Panc1 (cell line): ENCODE results near the gene PIK3CD. TPM values are rescaled to one million over a fixed set of nuclear protein-coding genes. Genes with fewer than 3 reads are reported as not detected.

Experiments
- ATAC-seq: fragments of 200-7000 bp; cut with Tn5 transposase; 2 replicates; pipeline ENCODE4 v1.9.1; 2020; ENCODE audit warnings: mild to moderate bottlenecking, moderate library complexity
- BruUV-seq: library from RNA; stranded (reverse); fragments of 400-500 nt; replicated peaks from 2 replicates; lab custom pipeline; 2021; lab: Mats Ljungman, UMichigan
- CTCF ChIA-PET: fragments of 300-600 bp; sonication (Branson Sonifier 250); formaldehyde crosslinking; loops from one replicate; lab custom pipeline; 2022; ENCODE audit warnings: antibody characterized with exemption; lab: Charles Lee
- POLR2A ChIA-PET: fragments of 300-600 bp; sonication (Branson Sonifier 250); formaldehyde crosslinking; loops from one replicate; lab custom pipeline; 2022; ENCODE audit warnings: antibody characterized with exemption; lab: Charles Lee
- DNase-seq: peaks from one replicate; pipeline ENCODE4 v3.0.0-alpha.2; 2010; ENCODE audit warnings: low read depth, low spot score
- H3K27ac ChIP-seq: 2 replicates; pipeline ENCODE4 v1.5.1; 2011; ENCODE audit warnings: mild to moderate bottlenecking, low read length, inconsistent platforms
- H3K27me3 ChIP-seq: fragments of 200-500 bp; sonication (Bioruptor generic); 2 replicates; pipeline ENCODE4 v1.6.0; 2014; ENCODE audit warnings: low read length, inconsistent platforms; ENCODE audit not compliant: control insufficient read depth, insufficient read depth
- H3K36me3 ChIP-seq: fragments of 200-500 bp; sonication (Bioruptor generic); 2 replicates; pipeline ENCODE4 v1.5.1; 2014; ENCODE audit warnings: inconsistent platforms, mild to moderate bottlenecking, low read length, moderate library complexity; ENCODE audit not compliant: control insufficient read depth, insufficient read depth
- H3K4me1 ChIP-seq: 2 replicates; pipeline ENCODE4 v1.5.1; 2011; ENCODE audit warnings: inconsistent platforms, mild to moderate bottlenecking, low read length, moderate library complexity; ENCODE audit not compliant: control insufficient read depth, insufficient read depth
- H3K4me3 ChIP-seq, 2 experiments: 2 replicates each; pipeline ENCODE4 v1.5.1; 2011 to 2012; ENCODE audit warnings: low read depth in 2 of 2, low read length in 2 of 2, mild to moderate bottlenecking in 2 of 2, inconsistent platforms in 1 of 2, moderate library complexity in 1 of 2
- H3K9me3 ChIP-seq: fragments of 200-500 bp; sonication (Bioruptor generic); 2 replicates; pipeline ENCODE4 v1.5.1; 2014; ENCODE audit warnings: low read depth, mild to moderate bottlenecking, inconsistent platforms, low read length, moderate library complexity; ENCODE audit not compliant: control insufficient read depth, insufficient read depth
- CTCF ChIP-seq: fragments of 450-650 bp; IDR thresholded peaks from 2 replicates; pipeline ENCODE4 v1.5.1; 2017; ENCODE audit warnings: mild to moderate bottlenecking
- POLR2AphosphoS5 ChIP-seq: IDR thresholded peaks from 2 replicates; pipeline ENCODE4 v1.6.1; 2012; ENCODE audit warnings: mild to moderate bottlenecking, low read depth, low read length, moderate library complexity
- REST ChIP-seq, 2 experiments: IDR thresholded peaks; 2 replicates each; pipeline ENCODE4 v1.6.1; 2011 to 2012; ENCODE audit warnings: low read depth in 2 of 2, control low read depth in 1 of 2, low read length in 1 of 2, mild to moderate bottlenecking in 1 of 2, moderate library complexity in 1 of 2; ENCODE audit not compliant: insufficient read depth in 1 of 2
- SIN3A ChIP-seq: IDR thresholded peaks from 2 replicates; pipeline ENCODE4 v1.6.1; 2012; ENCODE audit warnings: low read depth, mild to moderate bottlenecking, low read length, moderate library complexity, borderline replicate concordance; ENCODE audit not compliant: insufficient read depth
- TCF7L2 ChIP-seq: IDR thresholded peaks from 2 replicates; pipeline ENCODE4 v1.6.1; 2011; ENCODE audit warnings: mild to moderate bottlenecking, low read depth, low read length, inconsistent platforms
- in situ Hi-C: cut with HindIII; loops from 2 replicates; pipeline ENCODE4 v1.10.0; 2016; ENCODE audit warnings: low sequenced_read_pairs, low pct_unique_long_range_greater_than_20kb
- intact Hi-C: fragments of 100-400 bp; cut with micrococcal nuclease; formaldehyde crosslinking; loops from one replicate; pipeline ENCODE4 v1.10.0; 2022; ENCODE audit not compliant: unreplicated experiment
- total RNA-seq: library from RNA; stranded (reverse); gene quantifications from one replicate; pipeline ENCODE4 v1.2.1, GENCODE V29; 2021; ENCODE audit not compliant: unreplicated experiment

The PIK3CD gene
- total RNA-seq, 1 experiment from 2014 or later: 12.5 TPM

- POLR2A ChIA-PET: interaction anchor here (0.7 kb wide), 1 partner anchor 599 kb away, joined by 3 read pairs; no protein-coding TSS in a partner anchor
Measured at GRCh38 chr1:9719978-9720722, 68.6 kb downstream of the PIK3CD start.

More at GRCh38 chr1:9719978-9720722, 68.6 kb downstream of the PIK3CD start:
- DNase-seq (no peak), ATAC-seq (no peak)
- Histone ChIP-seq H3K9me3 (peaks cover 9% of the 10 kb centered on the region), H3K27ac (peak overlapping the region; percentile 44; the same call in 1 of the 2 replicates), H3K36me3 (no peaks in the 10 kb centered on the region), H3K4me3 (no peak overlapping the region), H3K27me3 (no peaks in the 10 kb centered on the region), H3K4me1 (peaks cover 13% of the 10 kb centered on the region)
- CTCF ChIA-PET: interaction anchor here (0.5 to 0.9 kb wide), 3 partner anchors 89 to 231 kb away, joined by 3 to 6 read pairs (median 4); no protein-coding TSS in a partner anchor
- no TSS peak for BruUV-seq
- in situ Hi-C loops: no loop called here
- TF ChIP-seq POLR2AphosphoS5: no peak
- TF ChIP-seq CTCF: no peak
- no peak for TF ChIP-seq TCF7L2
- TF ChIP-seq SIN3A: no peak
- TF ChIP-seq REST (IDR thresholded peaks at IDR 0.05; ENCODE audit: insufficient read depth in 1 of 2, low read depth in 2 of 2, low read length in 1 of 2): no peak
- intact Hi-C loops: no loop called here
